ENCODE results near the gene BIN1. TPM values are rescaled to one million over a fixed set of nuclear protein-coding genes. Genes with fewer than 3 reads are reported as not detected.

BIN1 gene
- total RNA-seq, 1 experiment from 2014 or later, result 31.8 TPM

- Histone ChIP-seq H3K4me2 (ENCODE audit: low read length) (no peak overlapping the region), H3K4me1 (ENCODE audit: control insufficient read depth in 1 of 2, insufficient read depth in 2 of 2, low read length in 2 of 2) (peaks cover 12 to 42% of the 10 kb centered on the region in 2 experiments; a peak in 3 of 4 replicates), H3K9ac (ENCODE audit: low read length) (no peak overlapping the region), H4K20me1 (ENCODE audit: insufficient read depth) (no peaks in the 10 kb centered on the region), H3K27ac (ENCODE audit: low read depth, low read length) (no peak overlapping the region), H3K79me2 (ENCODE audit: insufficient read depth, low read length) (no peaks in the 10 kb centered on the region; the same call in 1 of the 2 replicates), H3K27me3 (ENCODE audit: insufficient read depth, low read length) (no peaks in the 10 kb centered on the region), H3K9me3 (ENCODE audit: control insufficient read depth in 1 of 2, insufficient read depth in 1 of 2, low read depth in 1 of 2, low read length in 2 of 2) (no peaks in the 10 kb centered on the region), H3K9me2 (ENCODE audit: insufficient read depth) (no peaks in the 10 kb centered on the region), H3K4me3 (replicated peaks in 1 of 2; ENCODE audit: low read depth in 1 of 2, low read length in 2 of 2) (no peak overlapping the region), H3K36me3 (ENCODE audit: control insufficient read depth in 1 of 2, insufficient read depth in 2 of 2, low read length in 2 of 2) (no peaks in the 10 kb centered on the region), H2AFZ (ENCODE audit: low read depth, low read length, poor library complexity, severe bottlenecking) (no peak overlapping the region)
- DNase-seq (ENCODE audit: low read depth, low spot score), result no peak
- ChIA-PET RAD21 (ENCODE audit: low non-redundant PET in 1 of 2, low total read pairs in 2 of 2, uncharacterized antibody in 2 of 2, unreplicated experiment in 2 of 2) (no interaction called here), POLR2A (no interaction called here), CTCF (interaction anchor here (1.0 kb wide), 1 partner anchor 8 kb away, joined by 5 read pairs; no protein-coding TSS in a partner anchor)
- no peak for ATAC-seq
- intact Hi-C loops (cut with micrococcal nuclease), result no loop called here
- no TSS peak for BruUV-seq (replicated peaks)
- TF ChIP-seq SP1 (IDR thresholded peaks at IDR 0.05; ENCODE audit: low read depth), result no peak
Observed at GRCh38 chr2:127076290-127076689, 30.7 kb downstream of the BIN1 start.

DNA sequence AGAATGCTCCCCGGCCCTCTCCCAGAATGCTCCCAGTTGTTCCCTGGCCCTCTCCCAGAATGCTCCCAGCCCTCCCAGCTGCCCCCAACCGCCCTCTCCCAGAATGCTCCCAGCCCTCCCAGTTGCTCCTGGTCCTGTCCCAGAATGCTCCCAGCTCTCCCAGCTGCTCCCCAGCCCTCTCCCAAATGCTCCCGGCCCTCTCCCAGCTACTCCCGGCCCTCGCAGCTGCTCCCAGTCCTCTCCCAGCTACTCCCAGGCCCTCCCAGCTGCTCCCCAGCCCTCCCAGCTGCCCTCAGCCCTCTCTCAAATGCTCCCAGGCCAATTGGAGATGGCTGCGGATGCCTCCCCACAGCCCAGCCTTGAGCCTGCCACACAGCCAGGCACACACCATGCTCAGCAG lies 31.1 kb downstream of the BIN1 start:
- H3K4me1 ChIP-seq (ENCODE audit: control insufficient read depth in 1 of 2, insufficient read depth in 2 of 2, low read length in 2 of 2), result peaks cover 7 to 37% of the 10 kb centered on the region in 2 experiments; a peak in 3 of 4 replicates
- H3K9ac ChIP-seq (ENCODE audit: low read length), result no peak overlapping the region
- no peaks in the 10 kb centered on the region; the same call in 1 of the 2 replicates for H3K79me2 ChIP-seq (ENCODE audit: insufficient read depth, low read length)
- no peaks in the 10 kb centered on the region for H4K20me1 ChIP-seq (ENCODE audit: insufficient read depth)
- BruUV-seq (replicated peaks), result no TSS peak
- no peak overlapping the region for H3K27ac ChIP-seq (ENCODE audit: low read depth, low read length)
- no peak for DNase-seq (ENCODE audit: low read depth, low spot score)
- no peaks in the 10 kb centered on the region for H3K9me3 ChIP-seq (ENCODE audit: control insufficient read depth in 1 of 2, insufficient read depth in 1 of 2, low read depth in 1 of 2, low read length in 2 of 2)
- TF ChIP-seq CEBPB (IDR thresholded peaks at IDR 0.05; ENCODE audit: low read depth), result no peak
- TF ChIP-seq RAD21 (IDR thresholded peaks at IDR 0.05; ENCODE audit: low read depth), result no peak
- TF ChIP-seq EZH2 (IDR thresholded peaks at IDR 0.05), result no peak
- no peak for TF ChIP-seq SP1 (IDR thresholded peaks at IDR 0.05; ENCODE audit: low read depth)
- TF ChIP-seq EZH2phosphoT487 (IDR thresholded peaks at IDR 0.05; ENCODE audit: borderline replicate concordance), result no peak
- TF ChIP-seq FOSL1 (IDR thresholded peaks at IDR 0.05; ENCODE audit: low read depth), result no peak
- TF ChIP-seq POLR2AphosphoS5 (IDR thresholded peaks at IDR 0.05; ENCODE audit: low read depth, low read length), result no peak
- TF ChIP-seq, protein P1, sequence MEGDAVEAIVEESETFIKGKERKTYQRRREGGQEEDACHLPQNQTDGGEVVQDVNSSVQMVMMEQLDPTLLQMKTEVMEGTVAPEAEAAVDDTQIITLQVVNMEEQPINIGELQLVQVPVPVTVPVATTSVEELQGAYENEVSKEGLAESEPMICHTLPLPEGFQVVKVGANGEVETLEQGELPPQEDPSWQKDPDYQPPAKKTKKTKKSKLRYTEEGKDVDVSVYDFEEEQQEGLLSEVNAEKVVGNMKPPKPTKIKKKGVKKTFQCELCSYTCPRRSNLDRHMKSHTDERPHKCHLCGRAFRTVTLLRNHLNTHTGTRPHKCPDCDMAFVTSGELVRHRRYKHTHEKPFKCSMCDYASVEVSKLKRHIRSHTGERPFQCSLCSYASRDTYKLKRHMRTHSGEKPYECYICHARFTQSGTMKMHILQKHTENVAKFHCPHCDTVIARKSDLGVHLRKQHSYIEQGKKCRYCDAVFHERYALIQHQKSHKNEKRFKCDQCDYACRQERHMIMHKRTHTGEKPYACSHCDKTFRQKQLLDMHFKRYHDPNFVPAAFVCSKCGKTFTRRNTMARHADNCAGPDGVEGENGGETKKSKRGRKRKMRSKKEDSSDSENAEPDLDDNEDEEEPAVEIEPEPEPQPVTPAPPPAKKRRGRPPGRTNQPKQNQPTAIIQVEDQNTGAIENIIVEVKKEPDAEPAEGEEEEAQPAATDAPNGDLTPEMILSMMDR (IDR thresholded peaks at IDR 0.05 in 2 of 3, conservative IDR thresholded peaks at IDR 0.05 in 1 of 3; ENCODE audit: borderline replicate concordance in 1 of 3, insufficient read depth in 1 of 3, low read depth in 2 of 3, low read length in 2 of 3), result no peak
- TF ChIP-seq, protein P2, sequence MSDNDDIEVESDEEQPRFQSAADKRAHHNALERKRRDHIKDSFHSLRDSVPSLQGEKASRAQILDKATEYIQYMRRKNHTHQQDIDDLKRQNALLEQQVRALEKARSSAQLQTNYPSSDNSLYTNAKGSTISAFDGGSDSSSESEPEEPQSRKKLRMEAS (IDR thresholded peaks at IDR 0.05), result no peak
- H3K9me2 ChIP-seq (ENCODE audit: insufficient read depth), result no peaks in the 10 kb centered on the region
- no peaks in the 10 kb centered on the region for H3K27me3 ChIP-seq (ENCODE audit: insufficient read depth, low read length)
- ChIA-PET POLR2A (no interaction called here), CTCF (interaction anchor here (1.0 kb wide), 1 partner anchor 8 kb away, joined by 5 read pairs; no protein-coding TSS in a partner anchor), RAD21 (ENCODE audit: low non-redundant PET in 1 of 2, low total read pairs in 2 of 2, uncharacterized antibody in 2 of 2, unreplicated experiment in 2 of 2) (no interaction called here)
- intact Hi-C loops (cut with micrococcal nuclease), result no loop called here
- H2AFZ ChIP-seq (ENCODE audit: low read depth, low read length, poor library complexity, severe bottlenecking), result no peak overlapping the region
- no peak for ATAC-seq
- no peaks in the 10 kb centered on the region for H3K36me3 ChIP-seq (ENCODE audit: control insufficient read depth in 1 of 2, insufficient read depth in 2 of 2, low read length in 2 of 2)
- no peak overlapping the region for H3K4me3 ChIP-seq (replicated peaks in 1 of 2; ENCODE audit: low read depth in 1 of 2, low read length in 2 of 2)
- no peak overlapping the region for H3K4me2 ChIP-seq (ENCODE audit: low read length)
